SKM-1 treated with dmso at 0.1 percent for 144 hours (cell line): Measurements from ENCODE around the gene CD79A.

ENCODE experiments used
- DNase-seq: peaks from one replicate; lab custom pipeline; 2025; ENCODE audit not compliant: unreplicated experiment; lab: John Stamatoyannopoulos, UW

CD79A gene

GRCh38 chr19:41929536-41930071 lies 52.5 kb downstream of the CD79A start:
- no peak for DNase-seq

- DNase-seq = no peak
Measured at GRCh38 chr19:41930322-41930722, 53.2 kb downstream of the CD79A start.
